ENCODE data around the gene MACROD2. TPM values are rescaled to one million over a fixed set of nuclear protein-coding genes. Genes with fewer than 3 reads are reported as not detected.

Gene MACROD2
- total and polyA plus RNA-seq, 2 experiments from 2014 or later = 2.8 to 4.3 TPM

GRCh38 chr20:15406072-15406471 lies 1410.8 kb downstream of the MACROD2 start:
- Histone ChIP-seq H3F3A (replicated peaks; ENCODE audit: low read depth) (no peaks in the 10 kb centered on the region), H3K27ac (ENCODE audit: low read depth) (no peak overlapping the region), H3K4me1 (ENCODE audit: insufficient read depth) (no peaks in the 10 kb centered on the region), H3K9me2 (ENCODE audit: insufficient read depth) (peaks cover 5% of the 10 kb centered on the region), H2AFZ (peak overlapping the region; percentile 69; the same call in 1 of the 2 replicates), H3K36me3 (ENCODE audit: insufficient read depth) (no peaks in the 10 kb centered on the region), H3K4me3 (no peak overlapping the region), H3K27me3 (ENCODE audit: insufficient read depth) (no peaks in the 10 kb centered on the region), H3K79me2 (replicated peaks; ENCODE audit: insufficient read depth) (no peaks in the 10 kb centered on the region), H4K20me1 (replicated peaks; ENCODE audit: insufficient read depth) (no peaks in the 10 kb centered on the region), H3K4me2 (no peak overlapping the region)
- H3K27ac Mint-ChIP-seq = no peak overlapping the region
- 0 out of 3 replicates have a peak, but pooled peaks cover 2% of the 10 kb centered on the region for H3K4me1 Mint-ChIP-seq
- no peak for ATAC-seq
- H3K9me3 Mint-ChIP-seq = peaks cover 4% of the 10 kb centered on the region; the same call in 1 of the 3 replicates
- DNase-seq (ENCODE audit: low spot score) = no peak
- no peak overlapping the region for H3K4me3 Mint-ChIP-seq
- no peaks in the 10 kb centered on the region; the same call in 1 of the 3 replicates for H3K36me3 Mint-ChIP-seq (ENCODE audit: low read depth)
- no peaks in the 10 kb centered on the region for H3K27me3 Mint-ChIP-seq (ENCODE audit: insufficient read depth, low read depth, poor library complexity)
- no peak for TF ChIP-seq CTCF (conservative IDR thresholded peaks at IDR 0.05; ENCODE audit: low read depth in 2 of 2)
- TF ChIP-seq ZNF114 (CRISPR knock-in tag; IDR thresholded peaks at IDR 0.05) = no peak
- no peak for TF ChIP-seq NANOG (IDR thresholded peaks at IDR 0.05; ENCODE audit: borderline replicate concordance)
- no peak for TF ChIP-seq ETS1 (IDR thresholded peaks at IDR 0.05)
- no peak for TF ChIP-seq STAT1 (IDR thresholded peaks at IDR 0.05; ENCODE audit: unreplicated experiment)
- TF ChIP-seq ZNF462 (CRISPR knock-in tag; IDR thresholded peaks at IDR 0.05) = no peak
- no peak for TF ChIP-seq CREB1 (CRISPR knock-in tag; IDR thresholded peaks at IDR 0.05; ENCODE audit: low read depth)

Measured in GM23338 (cell line).